B cell (primary cell): Measurements from ENCODE around the gene TSC22D2.

ENCODE experiments used
- CTCF ChIP-seq: fragments of 200-600 bp; IDR thresholded peaks from one replicate; pipeline ENCODE4 v1.8.0; 2022; ENCODE audit warnings: antibody characterized with exemption, mild to moderate bottlenecking
- EZH2 ChIP-seq: IDR thresholded peaks from 2 replicates; pipeline ENCODE4 v1.6.1; 2012; ENCODE audit warnings: borderline replicate concordance, low read depth, mild to moderate bottlenecking, moderate library complexity, low read length; ENCODE audit not compliant: insufficient read depth, poor library complexity, severe bottlenecking

GRCh38 chr3:150390087-150390486 lies 18.0 kb upstream of the TSC22D2 start:
- no peak for TF ChIP-seq CTCF
- no peak for TF ChIP-seq EZH2
